A549 treated with DMSO at 1 μM for 4 hours (cell line): Measurements from ENCODE around the gene ISCA1. TPM values are rescaled to one million over a fixed set of nuclear protein-coding genes. Genes with fewer than 3 reads are reported as not detected.

Experiments used
- total RNA-seq: library from RNA; stranded (reverse); fragments of 200-300 nt; extraction: Qiagen RNA extraction; gene quantifications from 5 replicates; pipeline ENCODE4 v1.2.3, GENCODE V29; 2022; ENCODE audit warnings: low read depth

The ISCA1 gene
- total RNA-seq = 45.5 to 49.9 TPM (median 47.8 TPM) in 5 replicates

DNA sequence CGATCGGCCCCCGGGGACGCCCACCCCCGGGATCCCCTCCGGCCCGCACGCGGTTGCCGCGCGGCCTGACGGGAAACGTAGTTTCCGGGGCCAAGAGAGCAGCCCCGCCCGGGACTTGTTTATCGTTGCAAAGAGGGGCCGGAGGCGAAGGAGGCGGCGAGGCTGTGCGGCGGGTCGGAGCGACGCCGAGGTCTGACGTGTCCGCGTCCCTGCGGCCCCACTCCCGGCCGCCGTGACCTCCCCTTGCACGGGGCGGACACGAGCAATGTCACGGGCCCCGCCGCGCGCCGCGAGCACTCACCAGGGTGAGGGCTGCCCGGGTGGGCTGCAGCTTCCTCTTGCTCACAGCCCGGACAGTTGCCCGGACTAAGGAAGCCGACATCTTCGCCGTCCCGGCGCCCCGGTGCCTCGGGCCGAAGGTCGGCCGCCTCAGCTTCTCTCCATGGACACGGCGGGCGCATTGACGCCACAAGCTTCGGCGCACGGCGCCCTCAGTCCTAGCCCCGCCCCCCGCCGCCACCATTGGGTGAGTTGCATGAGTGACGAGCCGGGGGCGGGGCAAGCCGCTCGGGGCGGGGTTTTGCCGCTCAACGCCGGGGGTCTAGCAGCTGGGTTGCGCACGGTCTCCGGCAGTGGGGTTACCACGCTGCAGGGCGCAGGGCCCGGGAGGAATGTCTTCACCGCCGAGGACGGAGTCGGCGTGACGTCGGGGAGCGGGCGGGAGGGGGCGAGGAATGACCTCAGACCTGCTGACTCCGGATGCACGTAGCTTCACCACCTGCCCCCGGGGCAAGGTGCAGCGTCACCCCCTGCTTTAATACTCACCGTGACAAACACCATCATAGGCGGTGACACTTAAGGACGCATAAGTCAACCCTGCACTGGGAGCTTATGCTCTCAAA lies at the start of gene ISCA1:
Gene ISCA1 (minus strand): TSS at position 462 of the 902 bp plus-strand sequence. CDS start 80 bp downstream, at position 382.

DNA sequence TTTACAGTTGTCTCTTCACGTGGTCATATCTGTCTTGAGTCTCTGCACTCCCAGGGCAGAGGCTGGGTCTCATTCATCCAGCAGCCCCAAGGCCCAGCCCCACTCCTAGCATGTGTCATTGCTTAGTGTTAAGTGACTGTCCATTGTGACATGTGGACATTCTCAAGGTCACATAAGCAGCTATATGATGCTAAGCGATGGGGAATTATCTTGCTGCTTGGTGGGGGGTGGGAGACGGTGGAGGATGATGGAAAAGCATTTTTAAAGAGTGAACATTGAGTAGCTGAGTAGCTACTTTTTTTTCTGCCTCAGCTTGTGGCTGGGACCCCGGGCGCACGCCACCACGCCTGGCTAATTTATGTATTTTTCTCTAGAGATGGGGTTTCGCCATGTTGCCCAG lies 22.8 kb downstream of the ISCA1 start, which contains the start of gene C9orf153:
Gene C9orf153 (minus strand): TSS at position 101 of the 400 bp plus-strand sequence. CDS start 30,054 bp downstream, outside the sequence.

Other genes starting within 250 kb of the ISCA1 start
- 108 to 121 TPM (median 117 TPM) in 5 replicates for gene GOLM1, start 183.0 kb downstream of the ISCA1 start, total RNA-seq
- 0.14 to 0.65 TPM (median 0.26 TPM) in 3 of 5 replicates, not detected in the others for gene C9orf153, start 22.9 kb downstream of the ISCA1 start, total RNA-seq
- 9.0 to 12.6 TPM (median 10.8 TPM) in 5 replicates for gene TUT7, start 71.9 kb upstream of the ISCA1 start, total RNA-seq